HepG2 (cell line): ENCODE data around the gene TMEM14C. TPM values are rescaled to one million over a fixed set of nuclear protein-coding genes. Genes with fewer than 3 reads are reported as not detected.
"Not testable (repeated sequence)": the region's sequence is repeated elsewhere in the genome, so short reads cannot be mapped to it uniquely, and the experiment has no call there.

Experiments used
- ATAC-seq: fragments of 200-7000 bp; cut with Tn5 transposase; 3 replicates; pipeline ENCODE4 v1.9.1; 2020; ENCODE audit warnings: mild to moderate bottlenecking, moderate library complexity
- BruUV-seq: library from RNA; stranded (reverse); fragments of 400-500 nt; replicated peaks from 2 replicates; lab custom pipeline; 2021; lab: Mats Ljungman, UMichigan
- CTCF ChIA-PET: fragments of 300-600 bp; formaldehyde crosslinking; extraction: SDS; loops from one replicate; lab custom pipeline; 2021; ENCODE audit warnings: low total read pairs, inconsistent platforms, low intra/inter-chr PET ratio; lab: Yijun Ruan, JAX
- POLR2A ChIA-PET: fragments of 350-600 bp; sonication (Branson Sonifier 250); formaldehyde crosslinking; loops from one replicate; lab custom pipeline; 2020; ENCODE audit warnings: antibody characterized with exemption, inconsistent platforms; lab: Yijun Ruan, JAX
- DNase-seq: peaks from one replicate; pipeline ENCODE4 v3.0.0-alpha.2; 2015; ENCODE audit warnings: low spot score
- FAIRE-seq: peaks from 3 replicates; lab custom pipeline; 2011; peaks lifted over from hg19 to GRCh38; lab: Jason Lieb, UNC
- H2AFZ ChIP-seq: one replicate; pipeline ENCODE4 v1.6.1; 2011; ENCODE audit warnings: low read length, inconsistent platforms
- H3K27ac ChIP-seq: fragments of 300-600 bp; 3 replicates; pipeline ENCODE4 v1.8.0; 2011; ENCODE audit warnings: mixed run types, mild to moderate bottlenecking, mixed read lengths, low read length, inconsistent platforms; ENCODE audit not compliant: insufficient read depth; ENCODE audit errors: extremely low read length
- H3K27me3 ChIP-seq, 2 experiments: fragments of 200-600 bp in 1 of 2; 2 replicates in 1 of 2; 3 replicates in 1 of 2; pipeline versions ENCODE4 v1.6.0 to v1.8.0; 2011; ENCODE audit warnings: low read length in 2 of 2, mild to moderate bottlenecking in 2 of 2, moderate library complexity in 2 of 2, inconsistent platforms in 1 of 2; ENCODE audit not compliant: insufficient read depth in 2 of 2, control insufficient read depth in 1 of 2
- H3K36me3 ChIP-seq, 2 experiments: fragments of 200-600 bp in 1 of 2; replicated peaks in 1 of 2; 2 replicates in 1 of 2; 3 replicates in 1 of 2; pipeline versions ENCODE4 v1.5.1 to v1.8.0; 2011; ENCODE audit warnings: low read length in 2 of 2, inconsistent platforms in 1 of 2; ENCODE audit not compliant: insufficient read depth in 2 of 2, control insufficient read depth in 1 of 2
- H3K4me1 ChIP-seq: 2 replicates; pipeline ENCODE4 v1.5.1; 2012; ENCODE audit warnings: low read length, inconsistent platforms; ENCODE audit not compliant: insufficient read depth
- H3K4me2 ChIP-seq: 2 replicates; pipeline ENCODE4 v1.6.0; 2011; ENCODE audit warnings: low read depth, low read length, inconsistent platforms
- H3K4me3 ChIP-seq, 3 experiments: fragments of 200-600 bp in 1 of 3; sonication (generic), shearing (Covaris generic) in 1 of 3; replicated peaks in 1 of 3; 2 replicates each; pipeline ENCODE4 v1.5.1; 2011 to 2016; ENCODE audit warnings: low read length in 3 of 3, inconsistent platforms in 2 of 3, low read depth in 2 of 3, mild to moderate bottlenecking in 2 of 3, control low read depth in 1 of 3, mixed read lengths in 1 of 3; ENCODE audit not compliant: insufficient read depth in 1 of 3
- H3K79me2 ChIP-seq: one replicate; pipeline ENCODE4 v1.6.1; 2011; ENCODE audit warnings: low read length, inconsistent platforms; ENCODE audit not compliant: insufficient read depth
- H3K9ac ChIP-seq: 2 replicates; pipeline ENCODE4 v1.6.0; 2011; ENCODE audit warnings: mild to moderate bottlenecking, low read depth, low read length, inconsistent platforms; ENCODE audit not compliant: insufficient read depth
- H3K9me3 ChIP-seq: 2 replicates; pipeline ENCODE4 v1.5.1; 2012; ENCODE audit warnings: mild to moderate bottlenecking, low read length
- H4K20me1 ChIP-seq: 2 replicates; pipeline ENCODE4 v1.6.0; 2011; ENCODE audit warnings: inconsistent platforms, mild to moderate bottlenecking, low read length, moderate library complexity; ENCODE audit not compliant: insufficient read depth
- DZIP1 ChIP-seq: sonication (generic); formaldehyde crosslinking; IDR thresholded peaks from 2 replicates; pipeline ENCODE4 v1.5.0; 2020; ENCODE audit warnings: mild to moderate bottlenecking, missing genetic modification reagents
- FOXP1 ChIP-seq, 2 experiments: fragments of 450-650 bp in 1 of 2; IDR thresholded peaks; 2 replicates each; pipeline ENCODE4 v1.6.1; 2017 to 2018; ENCODE audit warnings: antibody characterized with exemption in 1 of 2
- MAFK ChIP-seq, 2 experiments: IDR thresholded peaks in 1 of 2; conservative IDR thresholded peaks in 1 of 2; 2 replicates each; pipeline ENCODE4 v1.6.1; 2011; ENCODE audit warnings: improper control_type of control experiment in 2 of 2, low read length in 2 of 2
- NFYB ChIP-seq: sonication (generic); formaldehyde crosslinking; IDR thresholded peaks from 2 replicates; pipeline ENCODE4 v1.4.0; 2020; ENCODE audit warnings: missing genetic modification reagents
- NFYC ChIP-seq: IDR thresholded peaks from 2 replicates; pipeline ENCODE4 v1.6.1; 2016; ENCODE audit warnings: missing genetic modification reagents, missing compliant biosample characterization
- RNF2 ChIP-seq: fragments of 450-650 bp; conservative IDR thresholded peaks from 2 replicates; pipeline ENCODE4 v1.6.1; 2016; ENCODE audit warnings: low read depth
- SMAD1 ChIP-seq: sonication (generic); formaldehyde crosslinking; IDR thresholded peaks from 2 replicates; pipeline ENCODE4 v1.4.0; 2020; ENCODE audit warnings: missing genetic modification reagents, low read depth, mild to moderate bottlenecking, borderline replicate concordance
- ZBTB37 ChIP-seq: sonication (generic); formaldehyde crosslinking; IDR thresholded peaks from 2 replicates; pipeline ENCODE4 v1.4.0; 2020; ENCODE audit warnings: mild to moderate bottlenecking, missing genetic modification reagents
- ZNF260 ChIP-seq: sonication (generic); formaldehyde crosslinking; IDR thresholded peaks from 2 replicates; pipeline ENCODE4 v1.4.0; 2020; ENCODE audit warnings: missing genetic modification reagents, low read depth, mild to moderate bottlenecking, borderline replicate concordance
- ZNF619 ChIP-seq: sonication (generic); formaldehyde crosslinking; IDR thresholded peaks from 2 replicates; pipeline ENCODE4 v1.4.0; 2020; ENCODE audit warnings: mild to moderate bottlenecking, missing genetic modification reagents
- WGBS: methylation state at CpG from one replicate; pipeline ENCODE4 v1.1.6; 2017; ENCODE audit warnings: low lambda C conversion rate; 5-methylcytosine and 5-hydroxymethylcytosine counted together
- in situ Hi-C: cut with HindIII; loops from 2 replicates; pipeline ENCODE4 v1.10.0; 2017; ENCODE audit warnings: low pct_unique_long_range_greater_than_20kb; ENCODE audit not compliant: extremely low pct_ligation_motif_present
- intact Hi-C: fragments of 100-400 bp; cut with micrococcal nuclease; formaldehyde crosslinking; loops from one replicate; pipeline ENCODE4 v1.10.0; 2022; ENCODE audit not compliant: unreplicated experiment
- polyA plus RNA-seq, 8 experiments: library from polyadenylated mRNA; depleted of rRNA in 3 of 8; stranded (reverse) in 7 of 8; unstranded in 1 of 8; fragments of >200 nt; fragmentation: Illumina TruSeq in 4 of 8; extraction: Trizol in 4 of 8; gene quantifications; 2 replicates each; pipeline versions ENCODE4 v1.2.1 to v1.2.3, GENCODE V29; 2011 to 2016; ENCODE audit warnings: low read depth in 4 of 8, missing spikeins in 1 of 8, mixed read lengths in 1 of 8; ENCODE audit not compliant: insufficient read depth in 1 of 8
- total RNA-seq, 5 experiments: library from RNA; depleted of rRNA; stranded (reverse); fragments of >200 nt; fragmentation: Illumina TruSeq; extraction: Trizol; gene quantifications; 2 replicates each; pipeline ENCODE4 v1.2.3, GENCODE V29; 2016; ENCODE audit warnings: low read depth in 1 of 5

Gene TMEM14C
- total and polyA plus RNA-seq, 2 of the 13 experiments (the other 11 are each of a cell fraction or from before 2014, with no cell fraction given) = 184 TPM

- H4K20me1 ChIP-seq, H3K9ac ChIP-seq, H2AFZ ChIP-seq, in situ Hi-C loops, H3K27me3 ChIP-seq, intact Hi-C loops, H3K36me3 ChIP-seq, H3K4me2 ChIP-seq, H3K27ac ChIP-seq, FAIRE-seq, H3K4me1 ChIP-seq, DNase-seq, H3K4me3 ChIP-seq, H3K9me3 ChIP-seq, ATAC-seq, BruUV-seq, CTCF ChIA-PET, H3K79me2 ChIP-seq: not testable (repeated sequence)
- POLR2A ChIA-PET = interaction anchor here (4.4 kb wide), 1 partner anchor 20 kb away, joined by 42 read pairs; the partner anchor contains the start of gene TMEM14C
- TF ChIP-seq NFYB (peak; percentile 73), NFYC (peak; percentile 63), MAFK (conservative IDR thresholded peaks at IDR 0.05 in 1 of 2, IDR thresholded peaks at IDR 0.05 in 1 of 2; ENCODE audit: low read length in 2 of 2) (peak in 1 of 2 experiments; percentile 46; a peak in 1 of 4 replicates), ZBTB37 (0 out of 2 replicates have a peak, but pooled peaks have one; percentile 23)
- WGBS = 87% methylated on average over 4 of the region's 4 CpGs
These were observed 18.8 kb downstream of the TMEM14C start for GRCh38 chr6:10741643-10742042.

GRCh38 chr6:10742251-10742650 is 19.4 kb downstream of the TMEM14C start:
- intact Hi-C loops (no loop called here), in situ Hi-C loops (no loop called here)
- peaks cover 8% of the 10 kb centered on the region for H3K4me1 ChIP-seq
- ChIA-PET CTCF (no interaction called here), POLR2A (interaction anchor here (4.4 kb wide), 1 partner anchor 21 kb away, joined by 42 read pairs; the partner anchor contains the start of gene TMEM14C)
- BruUV-seq = no TSS peak
- H4K20me1 ChIP-seq = no peaks in the 10 kb centered on the region
- no peaks in the 10 kb centered on the region for H3K9me3 ChIP-seq
- no peaks in the 10 kb centered on the region for H3K27me3 ChIP-seq
- H3K27ac ChIP-seq = no peak overlapping the region
- FAIRE-seq (no peak), ATAC-seq (no peak), DNase-seq (no peak)
- no peak overlapping the region for H3K4me3 ChIP-seq
- no peak overlapping the region for H3K4me2 ChIP-seq
- H3K9ac ChIP-seq = no peak overlapping the region
- WGBS = 98% methylated on average over 12 of the region's 12 CpGs
- no peaks in the 10 kb centered on the region; a peak in 2 of 5 replicates for H3K36me3 ChIP-seq
- no peaks in the 10 kb centered on the region for H3K79me2 ChIP-seq
- H2AFZ ChIP-seq = no peak overlapping the region
- no peak for TF ChIP-seq ZNF619 (CRISPR knock-in tag)
- TF ChIP-seq RNF2 = no peak
- TF ChIP-seq FOXP1 (IDR thresholded peaks at IDR 0.05) = no peak
- TF ChIP-seq FOXP1 (CRISPR knock-in tag; IDR thresholded peaks at IDR 0.05) = no peak
- TF ChIP-seq ZNF260 (CRISPR knock-in tag) = no peak
- TF ChIP-seq DZIP1 (CRISPR knock-in tag) = no peak
- no peak for TF ChIP-seq SMAD1 (CRISPR knock-in tag)
